Hematopoietic multipotent progenitor cell treated with erythropoietin and hydrocortisone succinate and interleukin-3 and kit ligand, for 8 days (in vitro differentiated cells): ENCODE measurements around the gene PLCH1.

ENCODE experiments used
- DNase-seq: peaks from one replicate; pipeline ENCODE4 v3.0.0-alpha.2; 2015

PLCH1 gene

DNA sequence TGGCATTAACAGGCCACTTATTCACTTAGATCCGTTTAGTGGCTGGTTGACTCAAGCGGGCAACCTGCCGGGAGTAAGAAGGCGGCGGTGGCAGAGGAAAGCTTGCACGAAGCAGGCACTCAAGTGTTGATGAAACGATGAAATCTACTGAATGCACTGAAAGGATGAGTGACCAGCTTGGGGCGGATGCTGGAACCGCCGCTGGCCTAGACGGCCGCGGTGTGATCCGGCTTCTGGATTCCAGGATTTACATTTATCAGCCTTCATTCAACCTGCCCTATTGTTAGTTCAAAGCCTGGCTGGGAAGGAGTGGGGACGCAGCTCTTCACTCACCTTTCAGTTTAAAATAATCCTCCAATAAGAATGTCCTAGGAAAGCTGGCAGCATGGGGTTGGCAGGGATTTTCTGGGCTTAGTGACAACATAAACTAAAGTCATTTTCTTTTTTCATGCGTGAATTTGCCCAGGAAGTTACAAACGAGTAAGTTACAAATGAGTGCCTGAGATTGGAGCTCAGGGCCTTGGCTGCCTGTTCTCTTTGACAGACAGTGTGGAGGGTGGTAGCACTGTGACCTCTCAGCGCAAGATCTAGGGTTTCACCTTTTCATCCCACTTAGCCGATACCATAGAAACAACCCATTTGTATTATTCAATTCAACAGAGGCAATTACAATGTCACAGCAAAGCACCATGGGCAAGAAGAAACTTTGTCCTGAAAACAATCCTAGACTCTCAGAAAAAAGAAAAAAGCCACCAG, 1.1 kb upstream of the PLCH1 start:
- DNase-seq = peak; percentile 4

DNA sequence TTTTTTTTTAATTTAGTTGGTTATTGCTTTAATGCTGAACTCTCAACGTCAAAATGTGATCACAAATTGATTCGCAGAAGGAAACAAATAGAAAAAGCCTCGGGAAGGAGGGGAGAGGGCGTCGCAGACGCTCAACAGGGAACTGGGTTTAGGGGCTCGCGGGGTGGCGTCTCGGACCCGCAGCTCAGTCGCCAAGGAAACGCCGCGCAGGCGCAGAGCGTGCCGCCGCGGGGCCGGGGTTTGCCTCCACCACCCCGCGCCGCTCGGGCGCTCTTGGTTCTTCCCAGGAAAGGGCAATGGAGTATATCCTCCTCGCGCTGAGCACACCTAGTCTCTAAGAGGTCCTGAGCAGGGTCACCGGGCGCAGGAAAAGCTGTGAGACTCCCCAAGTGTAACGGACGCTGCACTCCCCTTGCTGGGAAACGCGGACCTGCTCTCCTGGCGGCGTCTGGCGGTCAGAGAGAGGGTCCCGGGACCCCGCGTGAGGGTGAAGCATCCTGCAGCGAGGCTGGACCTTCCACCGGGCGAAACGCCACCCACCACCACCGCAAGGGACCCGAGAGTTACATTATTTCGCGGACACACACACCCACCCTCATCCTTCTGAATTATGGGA, 753 bp downstream of the PLCH1 start:
- DNase-seq = peak; percentile 17

DNA sequence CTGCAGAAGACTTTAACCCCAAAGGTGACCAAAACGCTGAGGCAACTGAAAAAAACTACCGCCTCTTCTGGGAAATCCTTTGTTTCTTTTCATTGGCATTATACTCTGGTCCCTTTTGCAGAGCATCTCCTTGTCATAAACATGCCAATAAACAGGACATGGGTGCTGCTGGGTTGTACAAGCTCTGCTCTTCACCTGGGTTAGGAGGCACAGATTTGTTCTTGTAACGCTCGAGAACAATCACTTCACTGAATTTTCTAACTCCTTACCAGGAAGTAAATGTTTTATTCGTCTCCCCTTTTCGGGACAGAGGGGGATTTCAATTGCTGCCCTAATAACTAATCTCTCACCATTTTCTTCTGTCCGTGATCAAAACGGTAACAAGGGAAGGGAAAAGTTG, 1.3 kb downstream of the PLCH1 start:
- no peak for DNase-seq

DNA sequence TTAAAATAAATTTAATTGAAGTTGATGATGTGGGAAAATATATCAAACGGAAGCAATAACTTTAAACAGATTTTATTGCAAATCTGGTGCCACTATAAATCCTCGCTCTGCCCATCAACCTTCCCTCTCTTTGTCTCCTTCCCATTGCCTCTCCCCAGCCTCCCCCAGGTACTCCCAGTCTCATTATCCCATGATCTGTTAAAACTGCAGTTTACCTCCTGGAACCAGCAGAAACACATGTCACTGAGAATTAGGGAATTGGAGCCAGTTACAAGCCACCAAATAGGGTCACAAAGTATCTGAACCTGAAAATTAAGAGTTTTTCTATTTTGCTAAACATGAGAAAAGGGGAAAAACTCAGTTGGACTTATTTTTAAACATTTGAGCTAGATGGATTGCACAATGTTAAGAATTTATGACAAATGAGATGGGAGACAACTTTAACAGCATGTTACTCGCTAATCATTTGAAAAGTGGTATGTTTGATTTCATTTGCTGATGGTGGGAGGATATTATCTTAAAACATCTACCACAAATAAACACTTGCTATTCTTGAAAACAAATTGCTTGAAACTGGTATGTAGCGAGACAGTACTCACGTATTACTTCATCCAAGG, 2.4 kb downstream of the PLCH1 start:
- no peak for DNase-seq

DNA sequence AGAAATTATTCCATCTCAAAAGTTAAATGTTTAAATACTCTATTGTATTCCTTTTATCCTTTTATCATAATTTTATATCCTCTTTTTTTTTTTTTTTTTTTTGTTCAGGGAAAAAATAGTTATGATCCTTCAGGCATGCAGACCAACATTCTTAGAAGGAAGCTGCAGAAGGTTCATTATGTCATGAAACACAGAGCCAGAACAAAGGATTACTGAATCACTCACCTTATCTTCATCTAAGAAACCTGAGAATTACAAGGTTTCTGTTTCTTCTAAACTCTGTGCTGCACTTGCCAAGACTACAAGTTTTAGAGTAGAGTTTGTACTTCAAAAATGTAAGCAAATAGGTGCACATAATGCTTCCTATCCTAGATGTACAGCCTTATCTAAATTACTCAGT, 3.3 kb downstream of the PLCH1 start:
- no peak for DNase-seq

DNA sequence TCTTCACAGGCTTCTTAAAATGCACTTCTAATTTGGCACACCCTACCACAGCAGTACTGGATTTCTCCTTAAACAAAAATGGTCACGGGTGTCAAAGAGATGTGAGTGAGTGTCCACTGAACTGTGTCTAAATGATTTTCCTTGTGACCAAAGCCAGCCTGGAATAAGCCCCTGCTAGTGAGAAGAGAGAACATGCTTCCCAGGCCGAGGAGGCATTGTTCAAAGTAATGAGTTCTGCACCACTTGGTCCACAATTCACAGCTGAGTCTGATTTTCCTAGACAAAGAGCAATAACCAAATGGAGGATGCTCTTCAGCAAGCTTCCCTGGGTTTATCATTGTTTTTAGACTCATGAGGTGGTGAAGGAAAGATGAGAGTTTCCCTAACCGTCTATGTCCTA, 3.8 kb downstream of the PLCH1 start:
- no peak for DNase-seq

DNA sequence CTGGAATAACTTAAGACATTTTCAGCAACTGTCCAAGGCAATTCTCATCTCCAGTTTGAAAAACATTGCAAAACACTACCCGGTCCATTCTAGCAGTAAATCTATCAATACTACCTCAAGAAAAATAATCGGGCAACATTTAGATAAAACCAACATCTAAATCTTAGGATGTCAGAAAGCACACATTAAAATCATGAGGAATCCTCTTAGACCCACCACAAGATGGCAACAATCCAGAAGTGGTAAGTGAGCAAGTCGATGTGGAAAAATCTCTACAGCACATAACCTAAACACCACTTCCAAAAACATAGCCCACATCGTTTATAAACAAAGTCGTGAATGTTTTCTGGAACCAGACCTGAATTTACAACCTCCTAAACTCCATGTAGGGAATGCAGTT, 5.7 kb downstream of the PLCH1 start:
- peak; percentile 24 for DNase-seq

DNA sequence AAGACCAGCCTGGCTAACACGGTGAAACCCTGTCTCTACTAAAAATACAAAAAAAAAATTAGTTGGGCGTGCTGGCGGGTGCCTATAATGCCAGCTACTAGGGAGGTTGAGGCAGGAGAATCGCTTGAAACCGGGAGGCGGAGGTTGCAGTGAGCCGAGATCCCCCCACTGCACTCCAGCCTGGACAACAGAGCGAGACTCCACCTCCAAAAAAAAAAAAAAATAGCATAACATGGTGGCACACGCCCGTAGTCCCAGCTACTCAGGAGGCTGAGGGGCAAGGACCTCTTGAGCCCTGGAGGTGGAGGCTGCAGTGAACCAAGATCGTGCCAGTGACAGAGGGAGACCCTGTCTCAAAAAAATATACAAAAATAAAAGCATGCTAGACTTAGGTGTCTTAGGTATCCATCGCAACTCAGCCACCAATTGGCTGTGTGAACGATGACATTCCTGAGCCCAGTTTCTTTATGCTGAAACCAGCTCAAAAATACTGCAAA, 6.2 kb downstream of the PLCH1 start:
- no peak for DNase-seq

DNA sequence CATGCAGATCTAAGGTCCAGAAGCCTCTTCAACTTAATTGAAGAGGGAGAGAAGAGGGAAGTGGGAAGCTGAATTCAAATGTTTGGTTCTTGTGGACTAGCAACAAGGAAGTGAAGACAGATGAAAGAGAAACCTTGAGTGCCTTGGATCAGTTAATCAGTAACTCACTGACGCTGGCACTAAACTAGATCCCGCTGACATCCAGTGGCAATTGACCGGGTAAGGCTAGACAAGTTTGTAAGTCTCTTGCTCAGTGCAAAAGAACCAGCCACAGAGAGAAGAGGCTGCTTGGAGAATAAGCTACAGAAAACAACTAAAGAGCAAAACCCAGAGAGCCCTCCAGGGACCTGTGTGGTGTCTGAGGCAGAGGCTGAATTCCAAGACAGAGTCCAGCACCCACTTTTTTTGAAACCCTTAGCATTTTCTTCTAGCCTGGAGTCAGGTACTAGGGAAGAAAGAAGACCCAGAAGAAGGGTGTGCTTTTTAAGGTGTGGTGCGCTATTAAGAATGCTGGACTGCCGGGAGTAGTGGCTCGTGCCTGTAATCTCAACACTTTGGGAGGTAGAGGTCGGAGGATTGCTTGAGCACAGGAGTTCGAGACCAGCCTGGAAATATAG, 6.9 kb downstream of the PLCH1 start:
- no peak for DNase-seq

DNA sequence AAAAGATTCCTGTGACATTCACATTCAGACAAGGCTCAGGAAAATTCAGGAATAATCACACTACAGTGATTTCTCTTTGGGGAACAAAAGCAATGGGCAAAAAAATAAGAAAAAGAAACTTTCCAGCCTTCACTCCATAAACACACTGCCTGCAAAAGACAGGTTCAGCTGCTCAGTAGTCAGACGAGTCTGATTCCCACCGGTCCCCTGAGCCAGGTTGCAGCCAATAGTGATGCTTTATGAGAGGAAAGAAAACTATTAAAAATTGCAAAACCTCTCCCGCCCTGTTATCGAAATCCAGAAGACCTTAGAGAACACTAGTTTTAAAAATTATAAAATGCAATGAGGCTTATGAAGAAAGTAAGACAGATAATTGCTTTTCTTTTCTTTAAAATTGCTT, 8.5 kb downstream of the PLCH1 start:
- DNase-seq = no peak

DNA sequence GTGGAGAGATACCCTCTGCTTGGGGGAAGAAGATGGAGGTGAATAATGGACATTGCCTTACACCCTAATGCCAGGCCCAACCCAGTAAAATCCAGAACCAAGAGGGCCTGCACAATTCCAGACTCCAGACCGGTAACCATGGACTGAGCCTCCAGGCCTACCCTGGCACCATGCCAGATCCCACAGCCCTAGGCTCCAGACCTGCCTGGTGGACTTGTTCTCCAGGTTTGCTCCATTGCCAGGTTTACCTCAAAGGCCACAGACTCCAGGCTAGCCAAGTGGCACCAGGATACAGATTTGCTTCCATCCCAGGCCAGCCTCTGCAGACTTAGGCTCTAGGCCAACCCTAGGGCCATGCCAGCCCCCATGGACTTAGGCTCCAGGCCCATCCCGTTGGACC, 14.0 kb downstream of the PLCH1 start:
- DNase-seq = no peak

DNA sequence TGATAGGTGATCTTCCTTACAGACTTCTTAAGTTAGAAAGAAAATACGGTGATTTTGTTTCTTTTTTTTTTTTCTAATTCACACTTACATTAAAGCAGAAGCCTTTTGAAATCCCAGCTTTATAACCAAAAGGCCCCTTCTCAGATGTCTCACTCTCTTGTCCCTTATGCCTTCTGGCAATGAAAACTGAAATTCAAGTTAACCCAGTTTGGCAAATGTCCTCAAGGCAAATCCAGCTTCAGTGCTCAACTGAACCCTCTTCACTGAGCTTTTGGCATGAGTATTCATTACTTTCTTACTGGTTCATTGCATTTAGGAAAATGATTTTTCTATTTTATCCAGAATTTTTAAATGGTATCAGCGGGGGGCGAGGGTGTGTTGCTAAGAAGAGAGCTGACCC, 17.0 kb downstream of the PLCH1 start:
- no peak for DNase-seq

DNA sequence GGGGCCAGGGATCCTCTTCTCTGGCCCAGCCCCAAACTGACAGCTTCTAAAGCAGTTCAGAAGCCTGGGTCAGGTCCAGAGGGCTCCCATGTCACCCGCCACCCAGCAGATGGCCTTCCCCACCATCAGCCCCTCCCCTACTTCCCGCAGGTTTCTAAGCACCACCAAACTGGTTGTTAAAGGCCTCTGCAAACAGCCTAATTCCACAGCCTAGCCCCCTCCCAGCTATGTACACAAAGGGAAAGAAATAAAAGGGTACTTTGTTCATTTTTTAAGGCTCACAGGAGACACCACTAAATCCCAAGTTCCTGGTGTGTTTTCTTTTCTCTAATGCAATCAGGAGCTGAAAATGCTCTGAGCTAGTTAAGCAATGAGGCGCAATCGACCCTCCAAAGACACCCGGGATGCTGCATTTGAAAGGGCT, 30.6 kb downstream of the PLCH1 start:
- DNase-seq = no peak

DNA sequence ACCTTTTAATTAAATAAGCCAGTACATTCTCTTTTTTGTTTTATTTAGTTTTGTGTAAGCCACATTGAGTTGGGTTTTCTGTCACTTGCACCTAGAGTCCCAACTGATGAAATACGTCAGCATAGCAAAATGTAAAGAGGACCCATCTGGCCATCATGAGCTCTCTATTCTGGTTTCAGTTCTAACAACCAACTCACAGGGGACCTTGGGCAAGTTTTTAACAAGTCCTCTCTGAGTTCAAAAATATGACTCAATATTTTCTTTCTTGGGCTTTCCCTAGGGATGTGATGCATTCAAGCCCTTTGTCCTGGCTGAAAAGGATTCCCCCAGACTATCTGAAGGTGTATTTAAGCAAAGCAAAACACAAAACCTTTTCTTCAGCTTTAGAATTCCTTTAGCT, 32.9 kb downstream of the PLCH1 start:
- DNase-seq = no peak

DNA sequence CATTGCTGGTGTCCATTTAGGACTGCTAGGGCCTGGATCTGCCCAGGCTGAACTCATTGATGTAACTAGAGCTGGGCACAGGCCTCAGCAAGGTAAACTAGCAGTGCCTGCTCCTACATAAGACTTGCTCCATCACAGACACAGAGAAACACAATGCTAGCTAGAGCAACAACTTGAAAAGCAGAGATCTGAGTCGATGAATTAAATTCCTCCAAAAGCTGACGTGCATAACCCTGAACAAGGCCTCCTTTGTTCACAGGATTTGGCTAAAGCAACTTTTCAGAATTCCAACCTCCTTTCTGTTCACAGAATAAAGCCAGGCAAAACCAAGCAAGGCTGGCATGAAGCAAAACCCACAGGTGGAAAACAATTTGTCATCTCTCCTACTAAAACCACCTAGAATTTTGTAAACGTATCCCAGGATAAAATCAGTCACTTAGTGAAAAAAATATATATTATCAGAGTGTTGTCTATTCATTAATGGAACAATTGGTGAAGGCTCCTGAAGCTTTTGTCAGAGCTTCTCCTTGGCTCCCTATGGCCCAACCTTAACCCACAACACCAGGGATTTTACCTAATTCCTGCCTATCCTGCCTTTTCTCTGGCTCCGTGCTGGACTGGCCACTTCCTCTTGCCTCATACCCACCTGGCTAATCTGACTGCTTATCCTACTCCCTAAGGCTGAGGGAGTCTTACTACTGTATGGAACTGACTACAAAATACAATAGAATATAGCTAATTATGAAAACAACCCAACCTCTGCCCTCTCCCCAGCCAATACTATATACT, 39.9 kb downstream of the PLCH1 start:
- DNase-seq = no peak

DNA sequence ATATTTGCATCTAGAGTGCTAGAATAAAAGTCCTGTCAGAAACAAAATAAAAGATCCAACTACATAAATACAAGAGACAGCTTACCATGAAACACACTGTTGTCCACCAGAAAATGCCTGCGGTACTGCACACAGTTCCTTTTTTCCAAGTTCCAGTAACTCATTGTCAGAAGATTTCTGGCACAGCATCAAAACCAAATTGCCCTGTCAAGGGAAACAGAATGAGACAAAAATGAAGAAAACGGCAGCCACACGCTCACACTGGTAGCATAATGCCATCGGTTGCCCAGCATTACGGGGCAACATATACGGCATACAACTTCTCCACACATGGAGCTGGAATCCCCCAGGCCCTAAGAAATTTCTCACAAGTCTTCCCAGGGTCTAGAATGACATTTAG, 40.8 kb downstream of the PLCH1 start:
- no peak for DNase-seq

DNA sequence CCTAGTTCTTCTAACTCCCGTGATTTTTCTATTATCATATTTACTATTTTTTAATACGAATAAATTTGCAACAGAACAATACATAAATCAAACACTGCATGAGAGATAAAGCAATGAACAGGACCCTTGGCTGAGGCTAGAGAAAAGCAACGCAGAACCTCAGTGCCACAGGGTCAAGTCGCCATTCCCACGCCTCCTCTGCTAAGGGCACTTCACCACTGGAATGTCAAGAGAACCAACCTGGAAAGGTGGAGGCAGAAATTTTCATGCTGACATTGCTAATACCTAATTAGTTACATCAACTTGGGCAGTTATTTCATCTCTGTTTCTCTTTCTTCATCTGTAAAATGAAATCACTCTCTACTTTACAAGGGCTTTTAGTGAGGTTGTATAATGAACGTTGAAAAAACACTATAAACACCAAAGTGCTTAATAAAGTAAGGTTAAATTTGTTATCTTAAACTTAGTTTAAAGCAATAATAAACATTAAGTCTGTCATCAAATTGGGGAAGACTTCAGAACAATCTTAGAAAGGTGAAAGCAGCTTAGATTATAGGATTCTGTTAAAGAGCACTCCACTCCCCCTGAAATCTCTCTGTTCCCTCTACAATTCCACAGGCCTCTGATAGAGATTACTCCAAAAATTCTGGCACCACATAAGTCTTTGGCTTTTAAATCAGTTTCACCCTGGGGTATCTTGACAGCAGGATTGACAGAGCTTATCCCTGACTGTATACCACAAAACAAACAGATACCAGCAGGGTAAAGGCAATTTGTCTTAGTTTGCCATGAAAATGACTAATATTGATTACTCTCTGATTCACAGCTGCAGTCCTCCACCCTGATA, 41.9 kb downstream of the PLCH1 start:
- no peak for DNase-seq

DNA sequence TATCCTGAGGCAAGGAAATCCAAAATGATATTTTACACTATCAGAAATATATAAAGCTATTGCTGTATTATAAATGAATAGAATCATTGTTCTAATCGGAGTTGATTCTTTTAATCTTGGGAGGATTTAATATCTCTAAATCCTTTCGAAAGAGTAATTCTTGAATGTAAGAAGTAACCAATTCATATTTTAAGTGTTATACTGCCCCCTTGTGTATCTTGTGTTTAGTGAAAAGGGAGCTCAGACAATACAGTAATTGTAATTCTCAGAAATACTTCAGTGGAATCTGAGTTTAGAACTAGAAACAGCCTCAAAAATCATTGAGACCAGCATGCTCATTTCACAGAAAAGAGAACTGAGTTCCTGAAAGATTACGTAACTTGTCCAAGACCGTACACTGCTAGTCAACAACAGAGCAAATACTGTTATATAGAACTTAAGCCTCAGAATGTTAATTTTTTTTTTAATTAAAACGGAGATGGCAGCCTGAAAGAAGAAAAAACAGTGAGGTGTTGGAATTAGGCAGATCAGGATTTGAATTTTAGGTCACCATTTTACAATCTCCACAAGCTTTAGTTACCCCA, 42.9 kb downstream of the PLCH1 start:
- DNase-seq = peak; percentile 71

DNA sequence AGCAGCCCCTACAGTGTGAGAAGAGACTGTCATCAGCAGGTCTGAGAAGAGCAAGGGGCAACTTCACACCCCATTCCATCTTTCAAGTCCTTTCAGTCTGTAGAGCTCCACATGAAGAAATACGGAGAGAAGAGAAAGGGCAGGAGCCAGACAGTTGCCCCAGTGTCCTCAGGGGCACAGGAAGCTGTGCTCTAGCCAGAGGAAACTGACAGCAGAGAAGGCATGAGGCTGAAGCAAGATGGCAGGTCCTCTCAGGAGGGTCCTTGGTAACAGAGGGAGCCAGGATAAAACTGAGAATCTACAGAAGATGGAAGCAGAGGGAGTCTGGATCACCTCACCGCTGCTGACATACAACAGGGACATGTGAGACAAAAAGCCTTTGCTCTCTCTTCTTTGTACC, 47.3 kb downstream of the PLCH1 start:
- DNase-seq = no peak

DNA sequence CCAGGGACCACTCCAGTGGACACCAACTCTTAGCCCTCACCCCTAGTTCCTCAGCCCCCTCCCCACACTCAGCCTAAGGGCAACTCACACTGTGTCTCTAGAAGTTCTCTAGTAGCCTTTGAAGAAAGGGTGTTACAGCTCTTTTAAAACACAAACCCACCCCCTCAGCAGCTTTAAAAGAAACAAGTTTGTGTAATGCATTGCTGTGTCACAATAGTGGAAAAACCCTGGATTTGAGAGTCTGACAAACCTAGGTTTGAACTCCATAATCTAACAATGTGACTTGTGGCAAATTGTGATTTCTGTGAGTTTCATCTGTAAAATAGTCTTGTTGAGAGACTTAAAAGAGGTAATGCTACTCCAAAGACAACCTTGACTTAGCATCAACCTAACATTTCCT, 54.0 kb downstream of the PLCH1 start:
- no peak for DNase-seq

DNA sequence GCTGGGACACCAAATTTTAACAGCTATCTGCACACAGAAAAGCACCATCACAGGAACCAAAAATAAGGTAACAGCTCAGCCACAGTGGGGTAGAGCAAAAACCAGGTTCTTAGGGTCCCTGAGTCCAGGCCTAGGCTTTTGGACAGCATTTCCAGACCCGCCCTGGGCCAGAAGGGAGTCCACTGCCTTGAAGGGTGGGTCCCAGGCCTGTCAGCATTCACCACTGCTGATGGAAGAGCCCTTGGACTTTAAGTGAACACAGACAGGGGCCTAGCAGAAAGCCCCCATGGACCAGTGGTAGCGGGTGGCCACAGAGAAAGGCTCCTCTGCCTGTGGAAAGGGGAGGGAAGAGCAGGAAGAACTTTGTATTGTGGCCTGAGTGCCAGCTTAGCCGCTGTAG, 56.4 kb downstream of the PLCH1 start:
- no peak for DNase-seq

DNA sequence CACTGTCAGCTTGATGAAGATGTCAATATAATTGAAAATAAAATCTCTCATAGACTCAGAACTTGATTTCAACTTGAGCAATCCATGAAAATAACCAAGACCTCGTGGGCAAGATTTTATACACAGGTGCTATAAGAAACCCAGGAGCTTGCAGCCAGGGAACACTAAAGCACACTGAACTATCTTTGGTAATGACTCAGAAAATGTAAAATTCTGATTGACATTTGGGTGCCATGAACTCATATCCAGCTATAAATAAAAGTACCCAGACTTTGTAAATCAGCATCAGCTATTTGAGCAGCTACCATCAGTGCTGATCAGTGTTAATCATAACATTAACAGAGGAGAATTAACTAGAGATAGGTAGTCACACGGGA, 61.5 kb downstream of the PLCH1 start:
- no peak for DNase-seq
